ENCODE results near the gene MIPEP.

The MIPEP gene

DNA sequence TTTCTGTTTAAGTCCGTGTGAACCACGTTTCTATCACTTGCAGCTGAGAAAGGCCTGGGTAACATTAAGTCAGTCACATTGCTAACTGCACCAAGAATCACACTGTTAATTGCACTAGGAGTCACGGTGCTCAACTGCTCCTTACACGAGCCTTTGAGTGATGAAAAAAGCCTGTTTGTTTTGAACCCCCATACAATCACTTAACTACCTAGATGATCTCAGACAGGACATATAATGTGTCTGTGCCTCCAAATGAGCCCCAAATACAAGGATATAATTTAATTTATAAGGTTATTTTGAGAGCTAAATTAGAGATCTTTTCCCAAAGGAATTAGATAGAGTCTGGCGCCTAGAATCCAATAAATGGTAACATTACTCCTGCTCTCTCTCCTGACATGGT is 84.1 kb downstream of the MIPEP start:
- no peak for DNase-seq

DNA sequence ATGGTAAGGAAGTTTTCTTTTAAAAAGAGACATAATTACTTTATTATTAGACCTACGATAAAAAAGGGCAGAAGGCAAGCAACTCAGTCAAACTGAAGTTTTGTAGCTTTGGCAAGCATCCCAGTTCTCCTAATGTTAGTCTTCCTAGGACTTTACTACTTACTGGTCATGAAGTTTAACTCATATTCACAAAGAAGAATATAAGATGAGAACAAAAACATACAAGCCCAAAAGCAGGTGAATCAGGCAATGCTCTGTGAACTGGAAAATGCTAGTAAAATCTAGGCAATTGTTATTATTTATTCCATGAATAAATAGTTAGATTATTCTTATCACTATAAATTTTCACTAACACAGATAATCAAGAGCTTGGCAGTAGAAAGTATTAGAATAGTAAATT is 85.0 kb downstream of the MIPEP start:
- DNase-seq = no peak

DNA sequence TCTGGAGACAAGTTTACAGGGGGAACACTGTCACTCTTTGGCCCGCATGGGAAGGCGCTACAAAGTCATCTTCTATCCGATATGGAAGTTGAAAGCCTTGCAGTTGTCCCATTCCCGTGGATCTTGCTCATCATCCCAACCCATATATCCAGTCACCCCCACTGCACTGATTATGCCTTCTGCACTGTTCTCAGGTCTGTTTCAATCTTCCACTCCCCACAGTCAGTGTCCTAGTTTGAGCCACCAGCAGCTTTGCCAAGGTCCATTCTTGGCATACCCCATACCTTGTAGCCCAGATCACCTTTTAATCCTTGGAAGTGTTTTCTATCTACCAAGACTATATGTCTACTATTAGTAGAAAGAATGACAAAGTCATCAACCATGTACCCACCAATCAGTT is 88.1 kb downstream of the MIPEP start:
- no peak for DNase-seq

DNA sequence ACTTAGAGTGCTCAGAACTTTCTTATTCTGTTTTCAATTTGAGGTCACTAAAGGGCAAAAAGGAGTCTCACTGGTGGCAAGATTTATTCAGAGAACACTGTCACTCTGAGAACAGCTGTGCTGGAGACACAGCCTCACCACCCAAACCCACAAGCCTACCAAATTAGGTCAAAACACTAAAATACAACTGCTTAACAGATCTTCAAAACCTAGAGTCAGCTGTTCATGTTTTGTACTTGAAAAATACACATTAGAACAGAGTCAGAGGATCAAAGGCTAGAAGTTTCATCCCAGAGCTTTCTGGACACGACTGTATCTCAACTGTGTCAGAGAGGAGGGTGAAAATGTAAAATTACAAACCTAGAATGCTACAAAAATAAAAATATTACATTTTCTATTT is 89.3 kb downstream of the MIPEP start:
- DNase-seq = no peak

DNA sequence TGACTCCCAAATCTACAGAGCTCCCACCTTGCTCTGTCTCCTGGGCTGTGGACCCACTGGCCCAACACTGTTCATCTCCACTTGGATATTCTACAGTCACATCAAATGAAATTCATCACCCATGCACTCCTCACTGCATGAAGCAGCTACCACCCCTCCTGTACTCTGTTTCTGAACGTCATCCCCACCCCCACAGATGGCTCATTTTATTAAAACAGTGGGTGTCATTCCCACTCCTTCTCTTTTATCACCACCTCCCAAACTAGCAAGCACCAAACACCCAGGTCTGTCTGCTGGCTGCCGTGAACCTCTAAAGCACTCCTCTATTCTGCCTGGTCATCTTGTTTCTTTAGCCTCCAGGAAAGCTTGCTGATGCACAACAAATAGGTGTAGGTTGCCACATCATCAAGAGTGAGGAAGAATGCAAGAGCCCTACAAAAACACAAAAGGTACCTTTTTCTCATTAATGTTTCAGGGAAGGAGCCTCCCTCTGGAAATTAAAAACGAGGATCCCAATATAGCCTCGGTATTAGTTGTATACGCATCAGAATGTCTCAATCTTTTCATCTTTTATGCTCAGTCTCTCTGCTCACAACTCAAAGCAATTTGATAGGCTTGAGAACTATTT is 91.8 kb downstream of the MIPEP start:
- DNase-seq = no peak

DNA sequence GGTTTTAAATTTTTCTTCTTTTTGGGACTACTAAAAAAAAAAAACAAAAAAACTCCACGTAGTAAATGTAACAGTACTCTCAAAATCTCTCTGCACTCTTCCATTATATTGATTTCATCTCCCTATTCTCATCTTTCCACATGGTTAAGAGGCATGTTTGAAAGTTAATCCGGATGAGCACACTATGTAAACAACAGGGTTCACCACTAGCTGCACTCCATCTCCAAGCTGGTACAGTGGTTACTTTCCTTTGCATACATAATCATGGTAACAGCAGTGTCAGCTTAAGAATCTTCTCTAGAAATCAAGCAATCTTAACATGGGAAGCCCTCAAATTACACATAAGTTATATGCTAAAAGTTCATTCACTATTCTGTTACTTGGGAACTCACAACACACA is 92.6 kb downstream of the MIPEP start:
- peak; percentile 65 for DNase-seq

DNA sequence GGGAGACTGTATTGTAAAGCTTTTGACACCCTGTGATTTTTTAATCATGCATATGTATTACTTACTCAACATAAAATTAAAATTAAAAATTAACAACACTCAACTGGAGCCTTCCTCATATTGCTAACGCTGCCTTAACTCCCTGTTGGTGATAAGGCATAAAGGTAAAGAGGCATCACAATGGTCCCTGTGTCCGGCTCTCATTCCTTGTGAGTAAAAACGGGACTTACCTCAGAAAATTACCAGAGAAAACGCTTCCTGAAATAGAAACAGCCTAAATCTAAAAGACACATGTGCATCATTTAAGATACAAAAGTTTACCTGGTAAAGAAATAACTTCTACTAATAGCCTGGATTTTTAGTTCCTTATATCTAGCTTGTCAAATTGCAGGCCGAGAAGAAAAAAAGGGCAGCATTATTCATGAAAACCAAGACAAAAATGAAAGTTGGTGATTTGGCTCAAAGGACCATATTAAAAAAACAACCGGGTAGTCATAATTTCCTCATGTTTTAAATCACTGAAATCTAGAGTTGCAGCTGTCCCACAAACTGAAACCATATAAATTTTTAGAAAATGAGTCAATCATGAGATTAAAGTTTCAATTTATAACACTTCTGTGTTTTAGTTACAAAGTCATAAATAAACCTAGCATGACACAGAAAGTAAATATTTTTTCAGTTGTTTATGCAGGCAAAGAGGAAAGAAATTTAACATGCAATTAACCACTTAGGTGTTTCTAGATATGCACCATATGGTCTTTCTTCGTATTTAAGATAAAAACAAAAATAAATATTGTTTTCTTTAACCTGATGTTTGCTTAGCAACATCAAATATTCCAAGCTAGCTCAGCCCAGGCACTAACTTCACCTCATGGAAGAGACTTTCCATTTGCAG is 94.7 kb downstream of the MIPEP start:
- DNase-seq = no peak

DNA sequence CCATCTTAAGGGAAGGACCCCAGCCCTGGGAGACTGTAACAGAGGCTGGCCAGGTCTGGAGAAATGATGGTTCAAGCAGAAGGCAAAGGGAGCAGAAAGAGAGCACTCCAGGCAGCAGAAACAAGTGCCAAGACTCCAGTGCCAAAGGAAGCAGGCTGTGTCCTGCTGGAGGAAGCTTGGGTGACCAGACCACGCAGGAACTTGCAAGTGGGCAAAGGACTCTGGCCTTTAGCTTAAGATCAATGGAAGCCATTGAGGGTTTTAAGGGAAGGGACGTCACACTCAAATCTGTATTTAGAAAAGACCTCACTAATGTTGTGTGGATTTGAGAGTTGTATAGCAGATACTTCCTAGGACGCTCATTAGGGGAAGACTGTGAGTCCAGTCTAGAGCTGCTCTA is 95.5 kb downstream of the MIPEP start:
- DNase-seq = no peak

DNA sequence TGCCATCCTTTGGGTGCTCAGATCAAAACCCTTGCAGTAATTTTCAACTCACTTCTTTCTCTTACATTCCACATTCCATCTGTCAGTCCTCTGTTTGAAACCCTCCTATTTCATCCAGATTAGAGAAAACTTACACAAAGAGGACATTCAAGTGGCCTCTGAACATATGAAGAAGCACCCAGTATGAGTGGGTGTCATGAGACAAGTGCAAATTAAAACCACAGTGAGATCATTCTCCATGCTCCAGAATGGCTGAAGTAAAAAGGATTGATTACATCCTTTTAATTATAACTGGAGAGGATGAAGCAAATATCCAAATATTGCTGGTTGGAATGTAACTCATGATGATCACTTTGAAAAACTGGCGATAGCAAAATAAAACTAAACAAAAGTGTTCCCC is 96.5 kb downstream of the MIPEP start:
- DNase-seq = no peak

DNA sequence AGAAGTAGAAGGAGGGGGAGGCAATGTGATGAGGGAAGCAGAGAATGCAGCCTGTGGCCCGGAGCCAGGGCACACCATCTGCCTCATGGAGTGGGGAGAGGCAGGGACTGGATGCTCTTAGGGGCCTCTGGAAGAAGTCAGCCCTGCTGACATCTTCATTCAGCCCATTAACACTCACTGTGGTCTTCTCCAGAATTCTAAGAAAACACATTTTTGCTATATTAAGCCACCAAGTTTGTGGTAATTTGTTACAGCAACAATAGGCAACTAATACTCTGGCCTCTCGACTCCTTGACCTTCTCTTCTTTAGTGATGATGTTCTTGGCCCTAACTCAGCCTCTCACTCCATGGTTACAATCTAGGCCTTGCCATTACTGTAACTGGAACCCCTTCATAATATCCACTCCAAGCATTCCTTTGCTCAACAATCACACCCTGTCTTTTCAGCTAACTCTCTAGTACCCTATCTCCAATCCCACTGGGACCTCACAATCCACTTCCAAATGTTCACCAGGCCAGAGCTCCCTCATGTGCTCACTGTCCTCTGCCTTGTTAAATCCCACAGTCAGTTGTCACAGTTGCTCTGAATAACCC is 98.5 kb downstream of the MIPEP start:
- no peak for DNase-seq

DNA sequence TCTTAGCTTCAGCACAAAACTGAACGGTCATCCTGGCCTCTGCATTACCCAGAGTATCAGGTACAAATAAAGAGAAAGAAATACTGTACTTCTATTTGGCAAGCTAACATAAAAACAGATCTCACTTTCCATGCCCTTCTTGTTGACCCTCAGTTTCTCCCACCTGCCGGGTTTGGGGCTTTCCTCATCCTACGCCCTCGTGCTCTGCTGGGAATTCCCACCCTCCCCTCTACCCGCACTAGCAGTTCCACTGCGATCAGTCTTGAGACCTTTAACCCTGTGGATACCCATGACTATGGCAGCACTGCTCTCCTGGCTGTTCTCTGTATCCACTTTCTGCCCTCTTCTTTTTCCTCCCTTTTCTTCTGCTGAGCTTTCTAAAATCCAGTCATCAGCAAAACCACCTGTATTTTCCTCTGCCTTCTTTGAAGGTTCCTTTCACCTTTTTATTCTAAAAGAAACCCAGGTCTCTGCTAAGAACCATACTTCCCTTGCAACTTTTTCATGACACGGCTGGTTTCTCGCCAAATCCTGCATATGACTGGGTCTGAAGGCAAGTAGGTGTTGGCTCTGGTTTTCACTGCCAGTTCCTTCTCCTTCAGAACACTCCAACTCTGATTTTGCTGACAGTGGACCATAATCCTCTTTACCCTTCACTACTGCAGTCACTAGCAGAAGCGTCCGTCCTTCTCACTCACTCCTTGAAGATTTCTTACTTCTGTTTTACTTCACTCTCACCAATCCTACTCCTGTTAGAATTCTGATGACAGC is 99.4 kb downstream of the MIPEP start:
- DNase-seq = no peak

DNA sequence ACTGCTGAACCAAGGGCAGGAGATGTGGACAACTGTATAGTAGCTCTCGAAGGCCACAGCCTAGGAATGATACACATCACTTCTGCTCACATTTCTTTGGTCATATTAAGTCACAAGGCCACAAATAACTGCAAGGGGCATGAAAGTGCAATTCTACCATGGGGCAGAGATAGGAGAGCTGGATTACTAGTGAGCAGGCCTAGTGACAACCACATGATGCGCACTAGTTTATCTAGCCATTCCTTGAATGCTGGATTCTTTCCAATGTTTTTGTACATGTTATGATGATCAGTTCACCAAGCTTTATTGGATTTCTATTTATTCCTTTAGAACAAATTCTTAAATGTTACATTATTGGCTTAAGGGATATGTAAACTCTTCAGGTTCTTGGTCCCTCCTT is 100.7 kb downstream of the MIPEP start:
- DNase-seq = no peak

DNA sequence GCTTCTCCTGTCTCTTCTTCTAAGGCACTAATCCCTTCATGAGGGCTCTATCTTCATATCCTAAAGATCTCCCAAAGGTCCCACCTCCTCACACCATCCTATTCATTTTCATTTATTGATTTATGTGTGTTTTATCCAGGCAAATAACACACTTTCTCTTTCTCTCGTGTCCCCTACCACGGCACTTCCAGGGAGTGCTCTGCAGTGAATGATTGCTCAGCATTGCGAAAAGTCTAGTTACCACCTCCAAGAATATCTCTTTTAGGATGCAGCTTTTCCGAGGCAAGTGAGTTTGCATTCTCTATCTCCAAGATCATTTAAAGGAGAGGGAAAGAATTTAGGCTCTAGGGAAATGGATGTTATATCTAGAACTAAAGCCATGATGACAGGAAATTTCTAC is 101.7 kb downstream of the MIPEP start:
- no peak for DNase-seq

DNA sequence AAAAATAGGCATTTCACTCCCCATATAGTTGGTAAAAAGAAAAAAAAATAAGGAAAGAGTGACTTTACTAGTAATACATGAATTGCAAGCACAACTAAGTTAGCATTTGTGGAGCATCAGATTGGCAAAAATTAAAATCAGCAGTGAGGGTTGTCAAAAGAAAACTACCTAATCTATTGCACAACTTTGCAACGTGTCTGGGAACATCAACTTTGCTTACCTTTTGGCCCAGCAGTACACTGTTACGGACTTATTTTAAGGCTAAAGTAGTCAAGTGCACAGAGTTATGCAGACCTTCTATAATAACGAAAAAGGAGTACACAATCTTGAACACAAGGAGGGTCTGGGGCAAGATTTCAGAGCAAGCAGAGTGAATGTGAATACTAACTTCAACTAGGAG is 102.6 kb downstream of the MIPEP start:
- no peak for DNase-seq

DNA sequence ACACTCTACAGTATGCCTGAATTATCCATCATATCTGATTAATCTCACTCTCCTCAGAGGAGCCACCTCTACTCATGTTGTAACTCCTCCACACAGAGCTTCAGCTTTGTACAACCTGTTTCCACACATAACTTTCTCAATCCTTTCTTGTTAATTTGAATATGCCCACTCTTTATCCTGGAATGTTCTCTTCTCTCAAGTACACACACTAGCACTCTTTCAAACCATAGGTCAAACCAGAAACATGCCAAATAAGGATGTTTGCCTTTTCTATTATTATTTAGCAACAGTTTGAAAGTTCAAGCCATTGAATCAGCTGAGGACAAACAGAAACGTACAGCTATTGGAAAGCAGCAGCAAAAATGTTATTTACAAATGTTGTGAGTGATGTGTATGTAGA is 110.3 kb downstream of the MIPEP start:
- DNase-seq = no peak

DNA sequence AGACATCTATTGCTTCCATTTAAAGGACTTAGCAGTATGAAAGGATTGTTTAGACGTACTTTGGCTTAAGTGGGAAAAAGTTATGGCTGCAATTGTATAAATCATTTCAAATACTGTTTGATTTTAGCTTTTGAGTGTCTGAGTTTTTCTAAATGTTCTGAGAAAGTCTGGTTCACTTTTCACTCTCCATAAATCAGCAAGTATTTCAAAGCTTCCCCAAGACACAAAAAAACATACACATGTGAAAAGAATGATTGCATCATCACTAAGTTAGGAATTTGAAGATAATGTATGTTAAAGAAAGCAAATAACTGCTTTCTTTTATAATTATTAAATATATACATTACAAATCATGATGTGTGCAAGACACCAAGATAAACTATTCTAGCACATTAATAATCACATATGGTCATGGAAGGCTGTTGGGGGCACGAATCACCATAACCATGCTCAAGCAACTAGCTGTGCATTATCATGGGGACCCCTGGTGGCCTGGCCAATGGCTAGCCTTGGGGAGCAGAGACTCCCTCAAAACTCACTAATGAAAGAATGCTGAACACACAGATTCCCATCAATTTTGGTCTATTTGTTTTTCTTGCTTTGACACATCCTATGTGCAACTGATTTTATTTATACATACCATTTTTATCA is 111.1 kb downstream of the MIPEP start:
- DNase-seq = no peak

DNA sequence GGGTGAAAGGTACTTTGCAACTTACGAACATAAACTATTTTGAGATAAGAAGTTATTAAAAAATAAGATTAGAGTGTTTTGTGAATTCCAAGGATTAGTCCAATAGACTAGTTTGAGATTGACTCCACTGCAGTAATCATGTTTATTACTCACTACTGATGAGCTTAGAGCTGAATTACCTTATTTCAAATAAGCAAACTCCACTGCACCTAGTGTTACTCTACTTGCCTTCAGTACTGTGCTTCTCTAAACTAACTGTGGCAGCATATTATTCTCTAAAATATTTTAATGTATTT is 111.7 kb downstream of the MIPEP start:
- no peak for DNase-seq

DNA sequence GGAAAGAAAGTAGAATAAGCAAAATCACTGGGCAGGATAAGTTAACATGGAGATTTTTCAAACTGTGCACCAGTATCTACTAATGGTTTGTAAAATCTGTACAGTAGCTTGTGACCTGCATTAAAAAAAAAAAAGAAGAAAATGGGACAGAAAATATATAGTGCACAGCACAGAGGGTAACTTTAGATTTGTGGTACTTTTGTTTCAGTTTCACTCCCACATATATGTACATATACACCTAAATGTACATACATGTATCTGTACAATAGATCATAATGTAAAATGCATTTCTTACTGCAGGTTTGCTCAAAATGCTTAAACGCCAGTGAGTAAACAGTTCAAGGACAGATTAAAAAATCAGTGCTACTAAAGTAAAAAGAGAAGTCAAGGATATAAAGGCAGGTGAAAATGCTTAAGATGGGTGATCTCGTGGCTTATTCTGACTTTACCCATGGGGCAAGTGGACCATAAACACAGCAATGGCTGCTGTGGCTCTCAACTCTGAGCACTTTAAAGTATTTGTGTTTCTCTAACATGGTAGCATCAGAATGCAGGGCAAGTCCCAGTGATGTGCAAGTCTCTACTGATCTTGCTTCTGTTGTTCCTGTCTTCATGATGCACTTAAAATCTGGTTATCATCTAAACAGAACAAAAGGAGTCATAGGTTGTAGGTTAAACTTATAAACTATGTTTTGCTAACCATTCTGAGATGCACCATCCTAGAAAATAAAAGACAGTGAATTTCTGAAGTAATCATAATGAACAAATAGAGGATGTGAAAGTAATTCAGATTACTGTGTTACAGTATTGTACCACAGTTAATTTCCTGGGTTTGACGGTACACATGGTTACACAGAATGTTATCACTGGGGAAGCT is 112.3 kb downstream of the MIPEP start:
- DNase-seq = no peak

DNA sequence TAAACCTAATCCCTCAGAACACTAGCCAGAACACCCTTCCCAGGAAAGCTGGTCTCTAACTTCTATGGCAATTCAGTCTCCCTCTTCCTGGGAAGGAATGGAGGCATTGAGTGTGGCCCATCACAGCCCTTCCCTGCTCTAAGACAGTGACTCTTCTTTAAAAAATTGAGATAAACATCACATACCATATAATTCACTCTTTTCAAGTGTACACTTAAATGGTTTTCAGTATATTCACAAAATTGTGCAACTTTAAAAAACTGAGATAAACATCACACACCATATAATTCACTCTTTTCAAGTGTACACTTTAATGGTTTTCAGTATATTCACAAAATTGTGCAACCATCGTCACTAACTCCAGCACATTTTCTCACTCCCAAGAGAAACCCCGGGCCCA is 116.5 kb downstream of the MIPEP start:
- no peak for DNase-seq

DNA sequence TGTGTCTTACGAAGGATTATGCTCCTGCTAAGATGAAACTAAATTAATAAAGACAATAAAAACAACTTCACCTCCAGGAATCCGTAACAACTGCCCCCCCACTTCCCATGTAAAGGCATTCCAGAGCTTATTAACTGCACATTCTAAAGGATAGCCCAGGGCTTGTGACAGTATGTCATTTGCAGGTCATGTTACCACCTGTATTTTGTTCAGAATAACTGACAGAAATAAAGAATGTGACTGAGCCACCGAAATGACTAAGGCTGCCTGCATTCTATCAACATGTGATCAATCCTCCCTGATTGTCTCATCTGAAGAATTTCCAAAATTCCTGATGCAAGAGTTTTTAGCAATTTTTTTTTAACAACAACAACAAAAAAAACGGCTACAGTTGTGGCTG is 117.2 kb downstream of the MIPEP start:
- no peak for DNase-seq

DNA sequence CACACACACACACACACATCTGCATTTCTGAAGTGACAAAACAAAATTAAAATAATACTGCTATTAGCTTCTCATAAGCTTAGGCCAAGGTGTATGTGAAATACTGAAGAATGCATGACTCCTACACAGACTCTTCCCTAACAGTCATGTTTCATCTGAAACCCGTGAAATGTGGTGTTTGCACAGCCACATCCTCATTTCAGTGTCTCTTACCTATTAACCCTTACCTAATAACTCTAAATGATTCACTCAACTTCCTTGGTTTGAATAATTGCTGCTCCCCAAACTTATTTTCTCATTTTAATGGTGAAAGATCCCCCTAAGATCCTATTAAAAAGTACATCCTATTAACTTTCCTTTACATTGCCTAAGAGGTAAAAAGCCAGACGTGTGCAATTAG is 117.6 kb downstream of the MIPEP start:
- no peak for DNase-seq

DNA sequence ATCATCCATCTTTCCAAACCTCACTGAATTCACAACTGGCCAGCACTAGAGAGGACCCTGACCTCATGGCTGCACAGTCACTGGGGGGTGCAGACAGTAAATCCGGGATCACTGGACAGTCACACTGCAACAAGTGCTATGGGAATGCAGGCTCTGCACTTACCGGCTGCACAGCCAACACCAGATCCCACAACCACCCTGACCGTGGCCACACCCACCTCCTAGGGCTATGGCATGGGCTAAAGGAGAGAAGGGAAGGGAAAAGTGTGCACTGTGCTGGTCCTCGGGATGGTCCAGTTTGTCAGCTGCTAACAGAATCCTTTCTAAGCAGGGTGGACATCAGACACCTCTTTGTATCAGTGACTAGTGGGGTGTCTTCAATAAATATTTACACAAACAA is 118.2 kb downstream of the MIPEP start:
- no peak for DNase-seq
